Trophoblast cell (in vitro differentiated cells and primary cell): ENCODE results near the gene C1QA.

ENCODE experiments used
- DNase-seq, 2 donors: peaks; one replicate each; pipeline ENCODE4 v3.0.0-alpha.2; 2016
- H2AFZ ChIP-seq: 2 replicates; pipeline ENCODE4 v1.6.1; 2013; ENCODE audit warnings: low read length, moderate library complexity, mild to moderate bottlenecking; ENCODE audit not compliant: insufficient read depth, poor library complexity
- H2AK5ac ChIP-seq: 2 replicates; pipeline ENCODE4 v1.6.1; 2013; ENCODE audit warnings: mild to moderate bottlenecking, low read length
- H2BK120ac ChIP-seq: 2 replicates; pipeline ENCODE4 v1.6.1; 2013; ENCODE audit warnings: low read length, mild to moderate bottlenecking, moderate library complexity; ENCODE audit not compliant: insufficient read depth, poor library complexity
- H2BK12ac ChIP-seq: 2 replicates; pipeline ENCODE4 v1.6.1; 2013; ENCODE audit warnings: mild to moderate bottlenecking, low read length, moderate library complexity
- H2BK5ac ChIP-seq: 2 replicates; pipeline ENCODE4 v1.6.1; 2013; ENCODE audit warnings: low read length, low read depth, moderate library complexity, mild to moderate bottlenecking; ENCODE audit not compliant: poor library complexity
- H3K14ac ChIP-seq: 2 replicates; pipeline ENCODE4 v1.6.1; 2013; ENCODE audit warnings: mild to moderate bottlenecking, low read length
- H3K18ac ChIP-seq: 2 replicates; pipeline ENCODE4 v1.6.1; 2013; ENCODE audit warnings: mild to moderate bottlenecking, low read length
- H3K23ac ChIP-seq: 2 replicates; pipeline ENCODE4 v1.6.1; 2013; ENCODE audit warnings: low read length
- H3K27ac ChIP-seq: 2 replicates; pipeline ENCODE4 v1.5.1; 2013; ENCODE audit warnings: low read depth, mild to moderate bottlenecking, inconsistent platforms, low read length, moderate library complexity
- H3K27me3 ChIP-seq: 2 replicates; pipeline ENCODE4 v1.6.1; 2013; ENCODE audit warnings: inconsistent platforms, mild to moderate bottlenecking, low read length, moderate library complexity; ENCODE audit not compliant: insufficient read depth
- H3K36me3 ChIP-seq, 2 experiments: 1 replicate in 1 of 2; 2 replicates in 1 of 2; pipeline ENCODE4 v1.6.1; 2013; ENCODE audit warnings: low read length in 2 of 2, mild to moderate bottlenecking in 2 of 2, moderate library complexity in 1 of 2; ENCODE audit not compliant: insufficient read depth in 2 of 2, control insufficient read depth in 1 of 2
- H3K4ac ChIP-seq: 2 replicates; pipeline ENCODE4 v1.6.1; 2013; ENCODE audit warnings: low read depth, mild to moderate bottlenecking, low read length, moderate library complexity
- H3K4me1 ChIP-seq, 2 experiments: 1 replicate in 1 of 2; 2 replicates in 1 of 2; pipeline ENCODE4 v1.6.1; 2013; ENCODE audit warnings: low read length in 2 of 2, mild to moderate bottlenecking in 2 of 2, moderate library complexity in 1 of 2; ENCODE audit not compliant: insufficient read depth in 2 of 2, control insufficient read depth in 1 of 2
- H3K4me2 ChIP-seq: 2 replicates; pipeline ENCODE4 v1.6.1; 2013; ENCODE audit warnings: inconsistent platforms, mild to moderate bottlenecking, low read length, moderate library complexity
- H3K4me3 ChIP-seq: 2 replicates; pipeline ENCODE4 v1.5.1; 2013; ENCODE audit warnings: mild to moderate bottlenecking, low read depth, low read length, inconsistent platforms
- H3K79me1 ChIP-seq: one replicate; pipeline ENCODE4 v1.6.1; 2013; ENCODE audit warnings: low read length
- H3K79me2 ChIP-seq: 2 replicates; pipeline ENCODE4 v1.6.1; 2013; ENCODE audit warnings: low read length, mild to moderate bottlenecking; ENCODE audit not compliant: control insufficient read depth, insufficient read depth, poor library complexity
- H3K9ac ChIP-seq: 2 replicates; pipeline ENCODE4 v1.6.1; 2013; ENCODE audit warnings: mild to moderate bottlenecking, low read length
- H3K9me3 ChIP-seq: 2 replicates; pipeline ENCODE4 v1.6.1; 2013; ENCODE audit warnings: low read depth, mild to moderate bottlenecking, control low read depth, inconsistent platforms, low read length; ENCODE audit not compliant: insufficient read depth
- H4K12ac ChIP-seq: 2 replicates; pipeline ENCODE4 v1.6.1; 2013; ENCODE audit warnings: low read depth, mild to moderate bottlenecking, low read length, moderate library complexity
- H4K8ac ChIP-seq: 2 replicates; pipeline ENCODE4 v1.6.1; 2013; ENCODE audit warnings: low read depth, mild to moderate bottlenecking, low read length, moderate library complexity
- H4K91ac ChIP-seq: one replicate; pipeline ENCODE4 v1.6.1; 2013; ENCODE audit warnings: low read depth, mild to moderate bottlenecking, low read length, moderate library complexity
- WGBS: extraction: QIAGEN DNeasy Blood & Tissue Kit; methylation state at CpG from one replicate; pipeline ENCODE4 v1.1.7; 2013; ENCODE audit warnings: missing lambda C conversion rate; ENCODE audit not compliant: insufficient read length, insufficient coverage; ENCODE audit errors: extremely low coverage; 5-methylcytosine and 5-hydroxymethylcytosine counted together

The C1QA gene

DNA sequence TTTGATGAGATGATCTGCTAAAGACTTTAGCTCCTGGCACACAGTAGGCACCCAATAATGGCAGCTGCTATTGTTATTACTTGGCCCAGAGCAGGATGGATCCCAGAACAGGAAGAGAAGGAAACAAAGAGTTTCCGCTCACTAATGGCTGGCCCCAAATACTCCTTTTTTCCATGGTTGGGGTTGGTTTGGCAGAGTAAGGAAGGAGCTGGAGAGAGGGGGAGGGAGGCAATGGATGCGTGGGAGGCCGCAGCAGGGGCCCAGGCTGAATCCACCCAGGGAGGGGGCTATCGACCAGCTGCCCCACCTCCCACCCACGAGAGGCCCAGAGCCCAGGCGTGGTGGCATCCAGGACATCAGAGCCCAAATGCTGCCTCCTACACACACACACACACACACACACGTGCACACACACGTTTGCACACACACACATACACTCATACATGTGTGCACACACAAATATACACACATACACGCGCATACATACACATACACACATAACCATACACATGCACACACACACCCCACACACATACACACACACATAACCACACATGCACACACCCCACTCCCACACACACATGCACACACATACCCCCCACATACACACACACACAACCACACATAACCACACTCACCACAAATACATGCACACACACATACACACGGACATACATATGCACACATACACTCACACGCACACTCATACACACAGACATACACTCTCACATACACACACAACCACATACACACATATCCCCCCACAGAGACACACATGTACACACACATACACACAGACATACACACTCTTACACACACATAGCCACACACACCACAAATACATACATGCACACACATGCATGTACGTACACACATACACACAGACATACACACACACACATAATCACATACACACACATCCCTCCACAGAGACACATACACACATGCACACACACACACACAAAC lies 41.8 kb downstream of the C1QA start:
- Histone ChIP-seq H4K91ac (no peak overlapping the region), H2BK12ac (no peak overlapping the region), H4K8ac (no peak overlapping the region), H2BK120ac (no peak overlapping the region), H3K18ac (no peak overlapping the region), H2AK5ac (no peak overlapping the region), H3K9me3 (peaks cover 6% of the 10 kb centered on the region), H3K4me3 (peak overlapping the region; percentile 26), H3K27me3 (no peaks in the 10 kb centered on the region), H3K79me2 (no peaks in the 10 kb centered on the region), H3K23ac (no peak overlapping the region), H2BK5ac (no peak overlapping the region), H3K79me1 (no peaks in the 10 kb centered on the region), H3K9ac (no peak overlapping the region), H3K36me3 (no peaks in the 10 kb centered on the region), H3K14ac (no peak overlapping the region), H3K4me1 (no peaks in the 10 kb centered on the region), H2AFZ (no peak overlapping the region), H3K4ac (no peak overlapping the region), H4K12ac (no peak overlapping the region), H3K4me2 (no peak overlapping the region), H3K27ac (no peak overlapping the region)
- DNase-seq = no peak
- no CpG with 5 or more reads among the region's 13 CpGs for WGBS

DNA sequence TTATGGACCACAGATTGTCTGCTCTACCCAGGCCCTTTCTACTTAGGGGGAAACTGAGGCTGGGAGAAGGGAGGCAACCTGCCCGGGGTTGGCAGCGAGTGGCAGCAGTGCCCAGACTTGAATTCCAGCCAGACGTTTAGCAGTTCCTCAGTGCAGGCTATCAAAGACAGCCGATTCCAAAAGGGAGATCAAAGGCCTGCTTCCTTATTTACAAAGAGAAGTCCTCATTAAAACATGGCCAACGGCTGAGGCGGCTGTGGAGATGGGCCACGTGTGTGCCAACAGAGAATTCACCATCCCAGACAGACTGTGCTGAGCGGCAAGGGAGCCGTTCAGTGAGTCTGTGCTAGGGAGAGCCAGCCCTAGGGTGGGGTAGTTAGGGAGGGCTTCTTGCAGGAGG lies 44.3 kb downstream of the C1QA start:
- H2BK5ac ChIP-seq = no peak overlapping the region
- no peak overlapping the region for H3K23ac ChIP-seq
- no peaks in the 10 kb centered on the region for H3K4me1 ChIP-seq
- H3K14ac ChIP-seq = no peak overlapping the region
- H3K4me3 ChIP-seq = no peak overlapping the region
- WGBS = no CpG with 5 or more reads among the region's 9 CpGs
- no peak overlapping the region for H2BK120ac ChIP-seq
- H3K79me1 ChIP-seq = no peaks in the 10 kb centered on the region
- H3K79me2 ChIP-seq = no peaks in the 10 kb centered on the region
- DNase-seq = no peak
- no peak overlapping the region for H4K91ac ChIP-seq
- H4K12ac ChIP-seq = no peak overlapping the region
- H3K4me2 ChIP-seq = no peak overlapping the region
- H2AFZ ChIP-seq = no peak overlapping the region
- H3K9ac ChIP-seq = no peak overlapping the region
- no peak overlapping the region for H2BK12ac ChIP-seq
- H3K9me3 ChIP-seq = peaks cover 6% of the 10 kb centered on the region
- no peaks in the 10 kb centered on the region for H3K36me3 ChIP-seq
- no peak overlapping the region for H3K4ac ChIP-seq
- H4K8ac ChIP-seq = no peak overlapping the region
- no peak overlapping the region for H3K18ac ChIP-seq
- no peak overlapping the region for H2AK5ac ChIP-seq
- H3K27me3 ChIP-seq = no peaks in the 10 kb centered on the region
- no peak overlapping the region for H3K27ac ChIP-seq

DNA sequence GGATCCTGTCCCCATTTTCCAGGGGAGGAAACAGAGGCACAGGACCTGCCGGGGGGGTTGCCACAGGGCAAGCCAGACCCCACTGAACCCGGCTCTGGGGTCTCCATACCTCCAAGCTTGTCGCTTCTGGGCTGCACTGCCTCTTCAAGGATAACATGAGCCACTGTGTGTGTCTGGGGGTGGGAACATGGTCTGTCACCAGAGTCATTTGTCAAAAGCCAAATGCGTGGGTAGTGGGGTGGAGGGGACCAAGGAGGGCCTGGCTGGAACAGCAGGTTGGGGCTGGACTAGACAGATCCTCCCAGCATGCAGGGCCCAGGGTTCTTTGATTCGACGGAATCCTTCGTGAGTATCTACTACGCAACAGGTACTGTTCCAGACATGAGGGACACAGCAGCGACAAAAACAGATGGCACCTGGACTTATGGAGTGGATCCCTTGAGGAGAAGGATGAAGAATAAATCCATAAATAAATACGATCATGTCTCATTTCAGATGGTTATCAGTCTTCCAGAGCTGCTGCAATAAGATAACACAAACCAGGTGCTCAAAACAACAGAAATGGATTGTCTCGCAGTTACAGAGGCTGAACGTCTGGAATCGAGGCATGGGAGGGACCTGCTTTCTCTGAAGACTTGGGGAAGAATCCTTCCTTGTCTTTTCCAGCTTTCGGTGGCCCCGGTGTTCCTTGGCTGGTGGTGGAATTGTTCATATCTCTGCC lies 45.3 kb downstream of the C1QA start:
- no peaks in the 10 kb centered on the region for H3K4me1 ChIP-seq
- H3K27me3 ChIP-seq = no peaks in the 10 kb centered on the region
- no peak overlapping the region for H3K18ac ChIP-seq
- H4K91ac ChIP-seq = no peak overlapping the region
- H3K36me3 ChIP-seq = no peaks in the 10 kb centered on the region
- no peak overlapping the region for H2BK120ac ChIP-seq
- no peak overlapping the region for H2BK5ac ChIP-seq
- H3K4me3 ChIP-seq = no peak overlapping the region
- WGBS = no CpG with 5 or more reads among the region's 15 CpGs
- H2BK12ac ChIP-seq = no peak overlapping the region
- no peaks in the 10 kb centered on the region for H3K79me2 ChIP-seq
- H3K9me3 ChIP-seq = peaks cover 6% of the 10 kb centered on the region
- H2AFZ ChIP-seq = no peak overlapping the region
- H3K9ac ChIP-seq = no peak overlapping the region
- H4K12ac ChIP-seq = no peak overlapping the region
- H3K4ac ChIP-seq = no peak overlapping the region
- H3K14ac ChIP-seq = no peak overlapping the region
- no peak overlapping the region for H2AK5ac ChIP-seq
- no peak for DNase-seq
- no peak overlapping the region for H3K27ac ChIP-seq
- H3K23ac ChIP-seq = no peak overlapping the region
- H3K4me2 ChIP-seq = no peak overlapping the region
- H3K79me1 ChIP-seq = no peaks in the 10 kb centered on the region
- H4K8ac ChIP-seq = no peak overlapping the region

DNA sequence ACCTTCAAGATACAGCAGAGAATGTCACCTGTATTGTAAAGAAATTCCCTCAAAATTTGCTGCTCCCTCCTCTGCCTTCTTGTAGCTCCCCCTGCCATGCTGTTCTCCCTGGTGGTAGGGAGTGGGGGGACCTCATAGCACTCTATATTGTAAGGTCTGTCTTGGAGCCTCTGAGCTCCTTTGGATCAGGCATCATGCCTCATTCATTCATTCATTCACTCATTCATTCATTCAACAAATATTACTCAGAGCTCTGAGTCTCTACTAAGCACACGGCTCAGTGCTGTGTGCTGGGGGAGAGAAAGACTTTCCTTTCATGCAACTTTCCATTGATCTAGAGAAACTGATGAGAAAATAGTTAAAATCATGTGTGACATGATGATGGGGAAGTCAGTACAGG lies 47.1 kb downstream of the C1QA start:
- H4K8ac ChIP-seq = no peak overlapping the region
- no peak overlapping the region for H4K91ac ChIP-seq
- H3K4me3 ChIP-seq = no peak overlapping the region
- H3K79me2 ChIP-seq = no peaks in the 10 kb centered on the region
- no peak for DNase-seq
- peaks cover 2% of the 10 kb centered on the region for H3K9me3 ChIP-seq
- no peak overlapping the region for H3K27ac ChIP-seq
- H3K9ac ChIP-seq = no peak overlapping the region
- no peak overlapping the region for H2AK5ac ChIP-seq
- no peak overlapping the region for H4K12ac ChIP-seq
- H3K4me2 ChIP-seq = no peak overlapping the region
- no peak overlapping the region for H3K18ac ChIP-seq
- no peak overlapping the region for H3K23ac ChIP-seq
- no peak overlapping the region for H2BK5ac ChIP-seq
- H3K4me1 ChIP-seq = no peaks in the 10 kb centered on the region
- no peak overlapping the region for H3K14ac ChIP-seq
- no peak overlapping the region for H3K4ac ChIP-seq
- no peaks in the 10 kb centered on the region for H3K27me3 ChIP-seq
- no peak overlapping the region for H2BK12ac ChIP-seq
- H2BK120ac ChIP-seq = no peak overlapping the region
- no peaks in the 10 kb centered on the region for H3K79me1 ChIP-seq
- no CpG with 5 or more reads among the region's 1 CpG for WGBS
- H3K36me3 ChIP-seq = no peaks in the 10 kb centered on the region
- no peak overlapping the region for H2AFZ ChIP-seq
